Activated naive CD4-positive, alpha-beta T cell treated with anti-CD3 and anti-CD28 coated beads for 36 hours (primary cell): ENCODE data around the gene SULT6B1. TPM values are rescaled to one million over a fixed set of nuclear protein-coding genes. Genes with fewer than 3 reads are reported as not detected.

ENCODE experiments used
- CTCF ChIA-PET: fragments of 350-600 bp; sonication (Branson Sonifier 250); formaldehyde crosslinking; loops from one replicate; lab custom pipeline; 2021; ENCODE audit warnings: antibody characterized with exemption; lab: Charles Lee
- DNase-seq: peaks from one replicate; pipeline ENCODE4 v3.0.0-alpha.2; 2020
- H3K27ac Mint-ChIP-seq: one replicate; pipeline ENCODE4 v1.8.0; 2021; ENCODE audit warnings: mild to moderate bottlenecking, mixed read lengths
- H3K27me3 Mint-ChIP-seq: one replicate; pipeline ENCODE4 v1.8.0; 2021; ENCODE audit warnings: low read depth, mixed read lengths
- H3K36me3 Mint-ChIP-seq: one replicate; pipeline ENCODE4 v1.8.0; 2021; ENCODE audit warnings: low read depth, mixed read lengths
- H3K4me1 Mint-ChIP-seq: one replicate; pipeline ENCODE4 v1.8.0; 2021; ENCODE audit warnings: low read depth, mixed read lengths
- H3K4me3 Mint-ChIP-seq: one replicate; pipeline ENCODE4 v1.8.0; 2021; ENCODE audit warnings: mild to moderate bottlenecking, moderate library complexity, mixed read lengths
- H3K9me3 Mint-ChIP-seq: one replicate; pipeline ENCODE4 v1.8.0; 2021; ENCODE audit warnings: mixed read lengths
- intact Hi-C: fragments of 100-400 bp; cut with micrococcal nuclease; formaldehyde crosslinking; loops from one replicate; pipeline ENCODE4 v1.15.1; 2023
- total RNA-seq, 2 experiments: library from RNA; stranded (reverse); gene quantifications; one replicate each; pipeline ENCODE4 v1.2.3, GENCODE V29; 2021

The SULT6B1 gene
- total RNA-seq, 2 experiments from 2014 or later = not detected

DNA sequence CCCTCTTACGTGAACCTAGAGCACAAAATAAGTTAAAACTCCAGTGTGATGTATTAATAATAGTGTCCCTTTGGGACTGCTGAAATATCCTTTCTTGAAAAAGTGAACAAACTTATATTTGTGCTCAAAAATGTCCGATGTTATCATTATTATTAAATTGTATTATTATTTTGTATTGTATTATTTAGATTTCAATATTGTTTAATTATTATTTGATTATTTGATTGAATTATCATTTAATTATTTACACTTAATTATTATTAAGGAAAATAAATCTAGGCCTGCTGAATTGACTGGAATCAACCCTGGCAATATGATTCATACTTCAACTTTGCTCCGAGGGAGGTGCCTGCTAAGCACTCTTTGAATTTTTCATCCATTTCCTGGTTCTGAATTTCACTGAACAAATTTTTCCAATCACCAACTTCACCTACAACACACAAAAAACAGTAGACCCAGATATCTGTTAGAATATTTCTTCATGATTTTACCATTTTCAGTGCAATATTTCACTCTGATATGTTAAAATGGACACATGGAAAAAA lies 20.8 kb downstream of the SULT6B1 start:
- H3K27me3 Mint-ChIP-seq = no peaks in the 10 kb centered on the region

DNA sequence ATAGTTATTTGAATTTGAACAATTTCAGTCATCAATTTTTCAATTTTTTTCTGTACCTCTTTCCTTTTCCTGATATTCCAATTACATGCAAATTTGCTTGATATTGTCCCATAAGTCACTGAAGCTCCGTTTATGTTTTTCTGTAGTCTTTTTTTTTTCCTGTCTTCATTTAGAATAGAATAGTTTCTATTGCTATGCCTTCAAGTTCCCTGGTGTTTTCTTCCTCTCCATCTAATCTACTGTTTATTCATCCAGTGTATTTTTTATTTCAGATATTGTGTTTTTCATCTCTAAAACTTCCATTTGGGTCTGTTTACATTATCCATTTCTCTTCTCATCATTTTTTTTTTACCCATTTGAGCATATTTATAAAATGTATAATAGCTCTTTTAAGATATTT lies 23.7 kb downstream of the SULT6B1 start:
- intact Hi-C loops = no loop called here
- no peak overlapping the region for H3K4me3 Mint-ChIP-seq
- peaks cover 14% of the 10 kb centered on the region for H3K9me3 Mint-ChIP-seq
- no peaks in the 10 kb centered on the region for H3K4me1 Mint-ChIP-seq
- H3K36me3 Mint-ChIP-seq = peaks cover 5% of the 10 kb centered on the region
- CTCF ChIA-PET = interaction anchor here (0.6 kb wide), 1 partner anchor 455 kb away, joined by 3 read pairs; no protein-coding TSS in a partner anchor
- H3K27ac Mint-ChIP-seq = no peak overlapping the region
- DNase-seq = no peak
- H3K27me3 Mint-ChIP-seq = no peaks in the 10 kb centered on the region

More for the DNA sequence above, 20.8 kb downstream of the SULT6B1 start:
- Mint-ChIP-seq H3K27ac (no peak overlapping the region), H3K36me3 (peaks cover 5% of the 10 kb centered on the region), H3K4me1 (no peaks in the 10 kb centered on the region), H3K9me3 (peaks cover 14% of the 10 kb centered on the region), H3K4me3 (no peak overlapping the region)
- CTCF ChIA-PET = interaction anchor here (0.7 to 2.6 kb wide), 15 partner anchors 10 to 1105 kb away, joined by 3 to 21 read pairs (median 3); partner anchors contain the start of gene EIF2AK2
- intact Hi-C loops = loop anchor here (1.0 to 2.0 kb wide), 6 partner anchors 95 to 710 kb away; no protein-coding TSS in a partner anchor
- no peak for DNase-seq

DNA sequence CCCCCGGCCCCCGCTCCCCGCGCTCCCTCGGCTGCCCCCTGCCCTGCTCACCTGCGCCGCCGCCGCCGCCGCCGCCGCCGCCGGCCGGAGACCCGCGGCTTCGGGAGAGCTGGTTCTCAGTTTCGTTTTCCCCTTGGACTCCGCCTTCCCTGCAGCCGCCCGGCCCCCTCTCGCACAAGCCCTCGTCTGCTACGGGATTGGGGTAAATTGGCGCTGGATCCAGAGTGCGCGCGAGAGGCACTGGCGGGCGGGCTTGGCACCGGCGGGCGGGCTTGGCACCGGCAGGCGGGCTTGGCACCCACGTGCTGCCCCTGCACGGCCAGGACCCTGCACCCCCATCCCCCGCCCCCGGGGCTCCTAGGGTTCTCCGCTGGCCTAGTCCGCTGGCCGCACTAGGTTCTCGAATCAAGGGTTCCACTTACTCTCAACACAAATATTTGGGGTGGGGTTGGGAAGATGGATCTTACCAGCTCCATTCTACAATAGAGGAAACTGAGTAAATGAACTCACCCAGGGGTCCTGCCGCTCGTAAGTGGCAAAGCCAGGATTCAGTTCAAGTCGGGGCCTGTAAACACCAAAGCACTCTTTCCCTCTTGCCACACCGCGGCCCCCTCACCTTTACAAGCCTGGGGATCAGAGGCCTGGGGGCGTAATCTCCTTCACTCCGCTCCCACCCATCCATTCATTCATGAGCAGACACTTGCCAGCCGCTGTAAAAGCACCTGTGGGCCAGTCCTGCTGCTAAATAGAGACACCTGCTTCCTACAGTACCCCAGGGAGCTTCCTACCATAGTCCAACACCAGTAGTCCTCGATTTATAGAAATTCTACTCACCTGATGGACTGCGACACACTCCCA lies 31.4 kb downstream of the SULT6B1 start, which contains the start of gene EIF2AK2:
EIF2AK2 (minus strand) TSS at position 124 of the 858 bp plus-strand sequence. CDS start 9,174 bp downstream, outside the sequence.
- Mint-ChIP-seq H3K9me3 (peaks cover 3% of the 10 kb centered on the region), H3K36me3 (peaks cover 21% of the 10 kb centered on the region), H3K27me3 (no peaks in the 10 kb centered on the region), H3K4me3 (peak within 1 kb of the TSS; percentile 86), H3K4me1 (peaks cover 30% of the 10 kb centered on the region), H3K27ac (peak within 1 kb of the TSS; percentile 85)
- CTCF ChIA-PET = interaction anchor here (0.5 to 2.2 kb wide), 4 partner anchors 11 to 804 kb away, joined by 3 to 21 read pairs (median 4); no protein-coding TSS in a partner anchor
- intact Hi-C loops = loop anchor here (1.0 to 10.0 kb wide), 7 partner anchors 39 to 372 kb away; partner anchors contain the start of genes CEBPZ, CEBPZOS, GPATCH11 and HEATR5B
- DNase-seq = peak; percentile 80

DNA sequence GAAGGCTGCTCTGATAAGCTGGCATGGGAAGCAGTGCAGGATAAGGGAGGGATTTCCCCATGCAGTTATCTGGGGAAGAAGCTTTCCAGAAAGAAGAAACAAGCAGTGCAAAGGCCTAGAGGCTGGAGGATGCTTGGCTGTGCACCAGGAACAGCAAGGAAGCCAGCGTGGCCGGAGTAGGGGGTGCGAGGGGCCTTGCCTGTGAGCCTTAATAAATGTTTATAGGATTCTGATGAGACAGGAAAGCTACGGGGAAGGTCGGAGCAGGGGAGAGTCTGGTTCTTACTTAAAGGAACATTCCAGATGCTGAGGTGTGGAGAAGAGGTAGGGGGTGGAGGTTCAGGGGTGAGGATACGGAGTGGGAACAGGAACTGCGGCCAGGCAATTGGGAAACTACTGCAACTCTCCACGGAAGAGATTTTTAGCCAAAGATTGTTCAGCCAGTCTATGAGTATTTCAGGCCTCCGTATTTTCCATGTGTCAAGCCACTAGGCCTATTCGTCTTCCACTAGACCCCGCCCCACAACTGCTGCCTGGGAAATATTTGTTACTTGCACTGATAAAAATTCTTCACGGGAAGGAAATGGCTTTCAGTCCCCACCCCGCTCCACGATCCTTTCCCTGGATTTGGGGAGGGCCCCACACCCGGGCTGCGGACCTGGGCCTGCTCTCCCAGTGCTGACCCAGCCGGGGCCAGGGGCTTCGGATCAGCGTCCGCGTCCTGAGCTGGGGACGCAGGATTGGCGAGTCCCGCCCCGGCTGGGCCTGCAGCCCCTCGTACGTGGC lies 32.2 kb downstream of the SULT6B1 start:
- CTCF ChIA-PET = interaction anchor here (0.8 to 2.2 kb wide), 2 partner anchors 11 to 12 kb away, joined by 3 to 21 read pairs; no protein-coding TSS in a partner anchor
- Mint-ChIP-seq H3K36me3 (peaks cover 26% of the 10 kb centered on the region), H3K27me3 (no peaks in the 10 kb centered on the region), H3K9me3 (peaks cover 3% of the 10 kb centered on the region), H3K4me3 (peak overlapping the region; percentile 86), H3K4me1 (peaks cover 34% of the 10 kb centered on the region), H3K27ac (peak overlapping the region; percentile 85)
- DNase-seq = peak; percentile 46
- intact Hi-C loops = loop anchor here (2.0 to 10.0 kb wide), 5 partner anchors 76 to 371 kb away; partner anchors contain the start of genes CEBPZ, NDUFAF7, PRKD3 and STRN

DNA sequence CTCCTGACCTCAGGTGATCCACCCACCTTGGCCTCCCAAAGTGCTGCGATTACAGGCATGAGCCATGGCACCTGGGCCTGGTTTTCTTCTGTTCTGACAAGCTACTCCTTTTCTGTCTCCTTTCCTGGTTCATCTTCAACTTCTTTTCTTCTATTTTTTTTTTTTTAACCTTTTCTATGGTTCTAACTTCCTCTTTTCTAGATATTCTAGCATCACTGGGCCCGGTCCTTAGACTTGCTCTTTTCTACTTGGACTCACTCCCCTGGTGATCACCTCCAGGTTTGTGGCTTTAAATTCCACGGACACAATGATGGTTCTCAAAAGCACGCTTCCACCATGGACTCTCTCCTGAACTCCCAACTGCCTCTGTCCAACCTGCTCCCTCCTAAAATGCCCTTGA lies 33.7 kb downstream of the SULT6B1 start:
- intact Hi-C loops = loop anchor here (5.0 to 10.0 kb wide), 3 partner anchors 78 to 370 kb away; partner anchors contain the start of genes CEBPZ and NDUFAF7
- H3K4me1 Mint-ChIP-seq = peaks cover 42% of the 10 kb centered on the region
- no peak overlapping the region for H3K4me3 Mint-ChIP-seq
- H3K36me3 Mint-ChIP-seq = peaks cover 28% of the 10 kb centered on the region
- DNase-seq = no peak
- no peak overlapping the region for H3K27ac Mint-ChIP-seq
- CTCF ChIA-PET = no interaction called here
- H3K9me3 Mint-ChIP-seq = peaks cover 3% of the 10 kb centered on the region
- no peaks in the 10 kb centered on the region for H3K27me3 Mint-ChIP-seq

DNA sequence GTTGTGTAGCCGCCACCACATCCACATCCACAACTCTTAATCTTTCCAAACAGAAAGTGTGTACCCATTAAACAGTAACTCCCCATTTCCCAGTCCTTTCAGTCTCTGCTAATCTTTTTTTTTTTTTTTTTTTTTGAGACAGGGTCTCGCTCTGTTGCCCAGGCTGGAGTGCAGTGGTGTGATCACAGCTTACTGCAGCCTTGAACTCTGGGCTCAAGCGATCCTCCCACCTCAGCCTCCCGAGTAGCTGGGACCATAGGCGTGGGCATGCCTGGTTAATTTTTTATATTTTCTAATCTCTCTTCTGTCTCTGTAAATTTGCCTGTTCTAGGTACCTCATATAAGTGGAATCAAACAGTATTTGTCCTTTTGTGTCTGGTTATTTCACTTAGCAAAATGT lies 35.2 kb downstream of the SULT6B1 start:
- Mint-ChIP-seq H3K36me3 (peaks cover 35% of the 10 kb centered on the region), H3K27ac (no peak overlapping the region), H3K9me3 (peaks cover 3% of the 10 kb centered on the region), H3K4me1 (peaks cover 43% of the 10 kb centered on the region), H3K27me3 (no peaks in the 10 kb centered on the region), H3K4me3 (no peak overlapping the region)
- CTCF ChIA-PET = no interaction called here
- intact Hi-C loops = loop anchor here (10.0 kb wide), 1 partner anchor 368 kb away; no protein-coding TSS in a partner anchor
- no peak for DNase-seq

GRCh38 chr2:37149626-37150322 lies 38.7 kb downstream of the SULT6B1 start:
- Mint-ChIP-seq H3K4me3 (no peak overlapping the region), H3K27ac (no peak overlapping the region), H3K36me3 (peaks cover 39% of the 10 kb centered on the region), H3K4me1 (peaks cover 20% of the 10 kb centered on the region), H3K27me3 (no peaks in the 10 kb centered on the region), H3K9me3 (peaks cover 3% of the 10 kb centered on the region)
- intact Hi-C loops = loop anchor here (10.0 kb wide), 1 partner anchor 365 kb away; no protein-coding TSS in a partner anchor
- DNase-seq = no peak
- CTCF ChIA-PET = no interaction called here

GRCh38 chr2:37148325-37148724 lies 40.1 kb downstream of the SULT6B1 start:
- Mint-ChIP-seq H3K9me3 (no peaks in the 10 kb centered on the region), H3K27ac (no peak overlapping the region), H3K4me3 (no peak overlapping the region), H3K4me1 (peaks cover 19% of the 10 kb centered on the region), H3K27me3 (no peaks in the 10 kb centered on the region), H3K36me3 (peaks cover 31% of the 10 kb centered on the region)
- DNase-seq = no peak
- intact Hi-C loops = no loop called here
- CTCF ChIA-PET = no interaction called here

- Mint-ChIP-seq H3K27ac (no peak overlapping the region), H3K4me3 (no peak overlapping the region), H3K4me1 (peaks cover 8% of the 10 kb centered on the region), H3K9me3 (no peaks in the 10 kb centered on the region), H3K27me3 (no peaks in the 10 kb centered on the region), H3K36me3 (peaks cover 32% of the 10 kb centered on the region)
- CTCF ChIA-PET = no interaction called here
- DNase-seq = no peak
- intact Hi-C loops = no loop called here
These were observed 42.4 kb downstream of the SULT6B1 start for GRCh38 chr2:37146062-37146461.

DNA sequence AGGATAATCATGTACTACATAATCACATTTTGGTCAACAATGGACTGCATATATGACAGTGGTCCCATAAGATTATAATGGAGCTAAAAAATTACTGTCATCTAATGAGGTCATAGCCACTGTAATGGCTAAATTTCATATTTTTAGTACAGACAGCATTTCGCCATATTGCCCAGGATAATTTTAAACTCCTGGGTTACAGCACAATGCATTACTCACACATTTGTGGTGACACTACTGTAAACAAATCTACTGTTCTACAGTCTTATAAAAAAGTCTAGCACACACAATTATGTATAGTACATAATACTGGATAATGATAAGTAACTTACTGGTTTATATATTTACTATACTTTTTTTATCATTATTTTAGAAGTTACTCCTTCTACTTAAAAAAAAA lies 44.5 kb downstream of the SULT6B1 start:
- Mint-ChIP-seq H3K4me1 (no peaks in the 10 kb centered on the region), H3K27me3 (no peaks in the 10 kb centered on the region), H3K36me3 (peaks cover 36% of the 10 kb centered on the region), H3K9me3 (no peaks in the 10 kb centered on the region), H3K4me3 (no peak overlapping the region), H3K27ac (no peak overlapping the region)
- CTCF ChIA-PET = interaction anchor here (0.6 kb wide), 1 partner anchor 1699 kb away, joined by 7 read pairs; no protein-coding TSS in a partner anchor
- DNase-seq = no peak
- intact Hi-C loops = no loop called here

DNA sequence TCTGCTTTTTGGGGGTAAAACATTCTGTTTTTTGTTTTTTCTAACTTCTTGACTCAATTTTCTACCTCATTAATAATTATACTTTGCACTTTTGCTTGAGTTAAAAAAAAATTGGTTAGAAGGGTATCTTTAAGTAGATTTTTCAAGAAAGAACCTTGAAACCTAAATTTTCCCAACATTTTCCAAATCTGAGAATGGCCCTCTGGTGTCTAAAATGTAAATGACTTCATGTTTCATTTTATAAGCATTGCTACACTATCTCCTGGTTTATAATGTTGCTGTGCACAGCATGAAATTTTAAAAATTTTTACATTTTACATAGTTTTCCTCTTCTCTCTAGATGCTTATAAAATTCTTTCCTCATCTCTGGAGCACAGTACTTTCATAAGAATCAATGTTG lies 45.9 kb downstream of the SULT6B1 start:
- intact Hi-C loops = no loop called here
- Mint-ChIP-seq H3K27me3 (no peaks in the 10 kb centered on the region), H3K4me1 (no peaks in the 10 kb centered on the region), H3K36me3 (peaks cover 34% of the 10 kb centered on the region), H3K4me3 (no peak overlapping the region), H3K27ac (no peak overlapping the region), H3K9me3 (no peaks in the 10 kb centered on the region)
- CTCF ChIA-PET = no interaction called here
- DNase-seq = no peak
